Measurements from ENCODE around the gene CBX4. TPM values are rescaled to one million over a fixed set of nuclear protein-coding genes. Genes with fewer than 3 reads are reported as not detected.

The CBX4 gene
- total RNA-seq, 2 experiments from 2014 or later, result 98.9 to 110 TPM

GRCh38 chr17:79829004-79829403 lies 10.2 kb downstream of the CBX4 start:
- Histone ChIP-seq H4K20me1 (ENCODE audit: insufficient read depth, low read length) (no peaks in the 10 kb centered on the region), H3K36me3 (ENCODE audit: insufficient read depth, low read length) (peaks cover 17% of the 10 kb centered on the region), H3K9me3 (ENCODE audit: low read length) (no peaks in the 10 kb centered on the region), H3K4me3 (ENCODE audit: low read depth, low read length, poor library complexity, severe bottlenecking) (no peak overlapping the region), H3K4me1 (ENCODE audit: insufficient read depth, low read length, poor library complexity, severe bottlenecking) (peaks cover 19% of the 10 kb centered on the region), H3K79me2 (ENCODE audit: insufficient read depth, low read depth, low read length) (peaks cover 7% of the 10 kb centered on the region; the same call in 1 of the 2 replicates), H2AFZ (ENCODE audit: low read length) (no peak overlapping the region), H3K27ac (ENCODE audit: low read depth, low read length, poor library complexity, severe bottlenecking) (no peak overlapping the region), H3K9me2 (ENCODE audit: insufficient read depth, low read length) (no peaks in the 10 kb centered on the region), H3K4me2 (ENCODE audit: low read length) (no peak overlapping the region)
- no peak for DNase-seq (ENCODE audit: low spot score)
- ChIA-PET CTCF (ENCODE audit: unreplicated experiment) (interaction anchor here (0.5 to 0.6 kb wide), 2 partner anchors 10 to 652 kb away, joined by 3 to 6 read pairs; partner anchors contain the start of gene CBX4), POLR2A (interaction anchor here (0.6 to 1.0 kb wide), 3 partner anchors 8 to 21 kb away, joined by 3 to 4 read pairs (median 4); no protein-coding TSS in a partner anchor)
- BruUV-seq (replicated peaks), result no TSS peak
- no peak for TF ChIP-seq CTCF (conservative IDR thresholded peaks at IDR 0.05; ENCODE audit: low read length)
- TF ChIP-seq EZH2phosphoT487 (IDR thresholded peaks at IDR 0.05; ENCODE audit: borderline replicate concordance, low read depth, low read length), result no peak
- intact Hi-C loops (cut with micrococcal nuclease; ENCODE audit: unreplicated experiment), result no loop called here

- TF ChIP-seq CTCF (conservative IDR thresholded peaks at IDR 0.05; ENCODE audit: low read length) (no peak), EZH2phosphoT487 (IDR thresholded peaks at IDR 0.05; ENCODE audit: borderline replicate concordance, low read depth, low read length) (no peak)
- peaks cover 16% of the 10 kb centered on the region for H3K4me1 ChIP-seq (ENCODE audit: insufficient read depth, low read length, poor library complexity, severe bottlenecking)
- DNase-seq (ENCODE audit: low spot score), result no peak
- H3K36me3 ChIP-seq (ENCODE audit: insufficient read depth, low read length), result no peaks in the 10 kb centered on the region
- H3K27ac ChIP-seq (ENCODE audit: low read depth, low read length, poor library complexity, severe bottlenecking), result no peak overlapping the region
- no TSS peak for BruUV-seq (replicated peaks)
- intact Hi-C loops (cut with micrococcal nuclease; ENCODE audit: unreplicated experiment), result no loop called here
- H3K9me2 ChIP-seq (ENCODE audit: insufficient read depth, low read length), result no peaks in the 10 kb centered on the region
- ChIA-PET POLR2A (no interaction called here), CTCF (ENCODE audit: unreplicated experiment) (no interaction called here)
- no peak overlapping the region for H2AFZ ChIP-seq (ENCODE audit: low read length)
- H3K79me2 ChIP-seq (ENCODE audit: insufficient read depth, low read depth, low read length), result no peaks in the 10 kb centered on the region
- no peak overlapping the region for H3K4me3 ChIP-seq (ENCODE audit: low read depth, low read length, poor library complexity, severe bottlenecking)
- no peaks in the 10 kb centered on the region for H4K20me1 ChIP-seq (ENCODE audit: insufficient read depth, low read length)
- no peaks in the 10 kb centered on the region for H3K9me3 ChIP-seq (ENCODE audit: low read length)
- no peak overlapping the region for H3K4me2 ChIP-seq (ENCODE audit: low read length)
Measured at GRCh38 chr17:79826841-79827578, 12.2 kb downstream of the CBX4 start.

GRCh38 chr17:79826204-79826680 lies 13.0 kb downstream of the CBX4 start:
- Histone ChIP-seq H3K79me2 (ENCODE audit: insufficient read depth, low read depth, low read length) (no peaks in the 10 kb centered on the region), H3K9me2 (ENCODE audit: insufficient read depth, low read length) (no peaks in the 10 kb centered on the region), H3K36me3 (ENCODE audit: insufficient read depth, low read length) (no peaks in the 10 kb centered on the region), H3K4me3 (ENCODE audit: low read depth, low read length, poor library complexity, severe bottlenecking) (no peak overlapping the region), H3K9me3 (ENCODE audit: low read length) (no peaks in the 10 kb centered on the region), H3K27ac (ENCODE audit: low read depth, low read length, poor library complexity, severe bottlenecking) (no peak overlapping the region), H2AFZ (ENCODE audit: low read length) (no peak overlapping the region), H4K20me1 (ENCODE audit: insufficient read depth, low read length) (no peaks in the 10 kb centered on the region), H3K4me2 (ENCODE audit: low read length) (no peak overlapping the region), H3K4me1 (ENCODE audit: insufficient read depth, low read length, poor library complexity, severe bottlenecking) (peaks cover 16% of the 10 kb centered on the region)
- POLR2A ChIA-PET, result no interaction called here
- TF ChIP-seq EZH2phosphoT487 (IDR thresholded peaks at IDR 0.05; ENCODE audit: borderline replicate concordance, low read depth, low read length), result no peak
- no peak for TF ChIP-seq CTCF (conservative IDR thresholded peaks at IDR 0.05; ENCODE audit: low read length)
- no TSS peak for BruUV-seq (replicated peaks)
- CTCF ChIA-PET (ENCODE audit: unreplicated experiment), result no interaction called here
- DNase-seq (ENCODE audit: low spot score), result peak; percentile 64
- intact Hi-C loops (cut with micrococcal nuclease; ENCODE audit: unreplicated experiment), result no loop called here

Data from OCI-LY7 (cell line).